ENCODE data around the gene THEM4. TPM values are rescaled to one million over a fixed set of nuclear protein-coding genes. Genes with fewer than 3 reads are reported as not detected.

Gene THEM4
- total RNA-seq, 1 donor from 2014 or later: 15.7 TPM

DNA sequence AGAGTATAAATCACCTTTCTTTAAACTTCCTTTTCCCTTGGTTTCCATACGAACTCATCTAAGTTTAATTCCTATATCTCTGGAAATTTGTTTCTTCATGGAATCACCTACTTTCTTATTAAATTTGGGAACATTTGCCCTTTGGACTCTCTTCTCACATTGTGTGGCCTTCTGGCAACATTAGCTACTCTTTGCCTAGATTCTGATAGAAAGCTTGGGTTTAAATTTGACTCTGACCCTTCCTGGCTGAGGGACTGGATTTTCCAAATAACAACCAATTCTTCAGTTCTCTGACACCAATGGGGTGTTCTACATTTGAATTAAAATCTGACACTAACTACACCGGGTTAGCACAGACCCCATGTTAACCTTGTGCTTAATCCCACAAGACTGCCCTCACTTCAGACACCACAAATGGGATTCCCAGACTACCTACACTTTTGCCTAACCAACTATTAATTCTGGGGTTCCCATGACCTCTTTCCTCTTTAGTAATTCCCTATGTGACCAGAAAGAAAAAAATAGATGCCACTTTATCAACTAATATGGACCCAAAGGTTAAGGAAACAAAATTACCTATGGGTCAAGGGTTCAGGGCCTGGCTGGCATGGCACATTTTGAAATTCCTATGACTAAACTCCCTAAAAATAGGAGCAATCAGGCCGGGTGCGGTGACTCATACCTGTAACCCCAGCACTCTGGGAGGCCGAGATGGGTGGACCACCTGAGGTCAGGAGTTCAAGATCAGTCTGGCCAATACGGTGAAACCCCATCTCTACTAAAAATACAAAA, 9.7 kb upstream of the THEM4 start:
- Mint-ChIP-seq H3K4me3 (ENCODE audit: unreplicated experiment) (no peak overlapping the region), H3K36me3 (ENCODE audit: low read depth, unreplicated experiment) (no peaks in the 10 kb centered on the region), H3K27ac (ENCODE audit: unreplicated experiment) (no peak overlapping the region), H3K9me3 (ENCODE audit: unreplicated experiment) (no peaks in the 10 kb centered on the region), H3K27me3 (ENCODE audit: low read depth, unreplicated experiment) (peaks cover 9% of the 10 kb centered on the region), H3K4me1 (ENCODE audit: low read depth, unreplicated experiment) (no peaks in the 10 kb centered on the region)
- Histone ChIP-seq H3K27ac (ENCODE audit: low read depth, low read length) (no peak overlapping the region), H3K79me2 (ENCODE audit: insufficient read depth, low read length) (no peaks in the 10 kb centered on the region), H3K9ac (ENCODE audit: low read length) (no peak overlapping the region), H3K4me1 (ENCODE audit: insufficient read depth, low read length) (no peaks in the 10 kb centered on the region), H3K9me3 (ENCODE audit: insufficient read depth, low read depth, low read length) (no peaks in the 10 kb centered on the region), H4K20me1 (ENCODE audit: insufficient read depth, low read length) (no peaks in the 10 kb centered on the region), H3K4me3 (ENCODE audit: insufficient read depth, low read depth, low read length) (no peak overlapping the region), H3K4me2 (ENCODE audit: low read length) (no peak overlapping the region), H3K27me3 (ENCODE audit: insufficient read depth, low read length) (peaks cover 22% of the 10 kb centered on the region), H3K36me3 (ENCODE audit: insufficient read depth, low read length) (no peaks in the 10 kb centered on the region), H2AFZ (ENCODE audit: low read depth, low read length) (no peak overlapping the region)
- DNase-seq (ENCODE audit: low read depth) (no peak), FAIRE-seq (no peak)
- no peak for TF ChIP-seq EZH2 (IDR thresholded peaks at IDR 0.05; ENCODE audit: insufficient read depth, low read length)
- TF ChIP-seq, protein P1, sequence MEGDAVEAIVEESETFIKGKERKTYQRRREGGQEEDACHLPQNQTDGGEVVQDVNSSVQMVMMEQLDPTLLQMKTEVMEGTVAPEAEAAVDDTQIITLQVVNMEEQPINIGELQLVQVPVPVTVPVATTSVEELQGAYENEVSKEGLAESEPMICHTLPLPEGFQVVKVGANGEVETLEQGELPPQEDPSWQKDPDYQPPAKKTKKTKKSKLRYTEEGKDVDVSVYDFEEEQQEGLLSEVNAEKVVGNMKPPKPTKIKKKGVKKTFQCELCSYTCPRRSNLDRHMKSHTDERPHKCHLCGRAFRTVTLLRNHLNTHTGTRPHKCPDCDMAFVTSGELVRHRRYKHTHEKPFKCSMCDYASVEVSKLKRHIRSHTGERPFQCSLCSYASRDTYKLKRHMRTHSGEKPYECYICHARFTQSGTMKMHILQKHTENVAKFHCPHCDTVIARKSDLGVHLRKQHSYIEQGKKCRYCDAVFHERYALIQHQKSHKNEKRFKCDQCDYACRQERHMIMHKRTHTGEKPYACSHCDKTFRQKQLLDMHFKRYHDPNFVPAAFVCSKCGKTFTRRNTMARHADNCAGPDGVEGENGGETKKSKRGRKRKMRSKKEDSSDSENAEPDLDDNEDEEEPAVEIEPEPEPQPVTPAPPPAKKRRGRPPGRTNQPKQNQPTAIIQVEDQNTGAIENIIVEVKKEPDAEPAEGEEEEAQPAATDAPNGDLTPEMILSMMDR (IDR thresholded peaks at IDR 0.05; ENCODE audit: insufficient read depth, low read depth, low read length): no peak

DNA sequence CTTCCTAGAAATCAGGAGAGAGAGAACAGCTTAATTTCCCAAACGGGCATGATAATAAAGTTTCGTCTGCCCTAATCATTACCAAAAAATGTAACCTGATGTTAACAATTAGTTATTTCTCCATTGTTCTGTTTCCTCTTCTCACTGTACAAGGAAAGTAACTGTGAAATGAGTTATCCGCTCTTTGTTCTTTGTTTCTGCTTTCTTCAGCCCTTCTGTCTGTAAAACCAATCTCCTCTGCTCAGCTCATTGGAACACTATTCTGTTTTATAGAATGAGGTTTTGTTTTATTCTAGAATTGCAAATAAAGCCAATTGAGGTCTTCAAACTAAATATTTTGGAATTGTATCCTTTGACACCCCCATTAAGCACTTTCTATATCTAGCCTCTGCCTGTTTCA, 8.8 kb upstream of the THEM4 start:
- Histone ChIP-seq H3K9me3 (ENCODE audit: insufficient read depth, low read depth, low read length) (no peaks in the 10 kb centered on the region), H3K4me3 (ENCODE audit: insufficient read depth, low read depth, low read length) (no peak overlapping the region), H3K27ac (ENCODE audit: low read depth, low read length) (no peak overlapping the region), H3K9ac (ENCODE audit: low read length) (no peak overlapping the region), H3K4me2 (ENCODE audit: low read length) (no peak overlapping the region), H2AFZ (ENCODE audit: low read depth, low read length) (no peak overlapping the region), H4K20me1 (ENCODE audit: insufficient read depth, low read length) (no peaks in the 10 kb centered on the region), H3K4me1 (ENCODE audit: insufficient read depth, low read length) (no peaks in the 10 kb centered on the region), H3K27me3 (ENCODE audit: insufficient read depth, low read length) (peaks cover 17% of the 10 kb centered on the region), H3K79me2 (ENCODE audit: insufficient read depth, low read length) (no peaks in the 10 kb centered on the region), H3K36me3 (ENCODE audit: insufficient read depth, low read length) (no peaks in the 10 kb centered on the region)
- Mint-ChIP-seq H3K36me3 (ENCODE audit: low read depth, unreplicated experiment) (no peaks in the 10 kb centered on the region), H3K9me3 (ENCODE audit: unreplicated experiment) (no peaks in the 10 kb centered on the region), H3K27me3 (ENCODE audit: low read depth, unreplicated experiment) (peaks cover 9% of the 10 kb centered on the region), H3K27ac (ENCODE audit: unreplicated experiment) (no peak overlapping the region), H3K4me1 (ENCODE audit: low read depth, unreplicated experiment) (no peaks in the 10 kb centered on the region), H3K4me3 (ENCODE audit: unreplicated experiment) (no peak overlapping the region)
- FAIRE-seq (no peak), DNase-seq (ENCODE audit: low read depth) (no peak)
- no peak for TF ChIP-seq EZH2 (IDR thresholded peaks at IDR 0.05; ENCODE audit: insufficient read depth, low read length)
- TF ChIP-seq, protein P1 (IDR thresholded peaks at IDR 0.05; ENCODE audit: insufficient read depth, low read depth, low read length): no peak

DNA sequence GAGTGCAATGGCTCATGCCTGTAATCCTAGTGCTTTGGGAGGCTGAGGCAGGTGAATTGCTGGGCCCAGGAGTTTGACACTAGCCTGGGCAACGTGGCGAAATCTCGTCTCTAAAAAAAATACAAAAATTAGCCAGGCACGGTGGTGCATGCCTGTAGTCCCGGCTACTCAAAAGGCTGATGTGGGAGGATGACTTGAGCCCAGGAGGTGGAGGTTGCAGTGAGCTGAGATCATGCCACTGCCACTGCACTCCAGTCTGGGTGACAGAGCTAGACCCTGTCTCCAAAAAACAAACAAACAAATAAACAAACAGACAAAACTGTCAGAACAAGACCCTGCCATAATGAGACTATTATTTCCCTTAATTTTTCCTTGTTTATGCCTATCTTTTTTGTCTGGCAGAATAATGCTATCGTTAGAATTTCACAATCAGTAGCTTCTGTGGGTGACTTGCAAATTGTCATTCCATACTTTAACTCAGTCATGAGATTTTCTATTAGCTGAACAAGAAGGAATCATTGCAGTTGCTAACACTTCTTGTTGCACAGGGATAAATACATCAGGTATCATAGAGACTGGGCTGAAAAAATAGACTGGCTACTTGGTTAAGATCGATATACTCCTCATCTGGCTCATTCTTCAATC, 7.5 kb upstream of the THEM4 start:
- no peaks in the 10 kb centered on the region for H3K9me3 Mint-ChIP-seq (ENCODE audit: unreplicated experiment)
- no peak overlapping the region for H3K27ac Mint-ChIP-seq (ENCODE audit: unreplicated experiment)
- no peaks in the 10 kb centered on the region for H3K79me2 ChIP-seq (ENCODE audit: insufficient read depth, low read length)
- H4K20me1 ChIP-seq (ENCODE audit: insufficient read depth, low read length): no peaks in the 10 kb centered on the region
- H3K9me3 ChIP-seq (ENCODE audit: insufficient read depth, low read depth, low read length): no peaks in the 10 kb centered on the region
- H3K4me1 Mint-ChIP-seq (ENCODE audit: low read depth, unreplicated experiment): no peaks in the 10 kb centered on the region
- no peak overlapping the region for H3K4me2 ChIP-seq (ENCODE audit: low read length)
- peaks cover 15% of the 10 kb centered on the region for H3K27me3 ChIP-seq (ENCODE audit: insufficient read depth, low read length)
- no peaks in the 10 kb centered on the region for H3K36me3 ChIP-seq (ENCODE audit: insufficient read depth, low read length)
- no peaks in the 10 kb centered on the region for H3K36me3 Mint-ChIP-seq (ENCODE audit: low read depth, unreplicated experiment)
- DNase-seq (ENCODE audit: low read depth): no peak
- H3K27ac ChIP-seq (ENCODE audit: low read depth, low read length): no peak overlapping the region
- H3K27me3 Mint-ChIP-seq (ENCODE audit: low read depth, unreplicated experiment): peaks cover 9% of the 10 kb centered on the region
- TF ChIP-seq EZH2 (IDR thresholded peaks at IDR 0.05; ENCODE audit: insufficient read depth, low read length): no peak
- TF ChIP-seq, protein P1 (IDR thresholded peaks at IDR 0.05; ENCODE audit: insufficient read depth, low read depth, low read length): no peak
- FAIRE-seq: no peak
- H2AFZ ChIP-seq (ENCODE audit: low read depth, low read length): no peak overlapping the region
- H3K9ac ChIP-seq (ENCODE audit: low read length): no peak overlapping the region
- H3K4me1 ChIP-seq (ENCODE audit: insufficient read depth, low read length): no peaks in the 10 kb centered on the region
- no peak overlapping the region for H3K4me3 ChIP-seq (ENCODE audit: insufficient read depth, low read depth, low read length)
- H3K4me3 Mint-ChIP-seq (ENCODE audit: unreplicated experiment): no peak overlapping the region

All from astrocyte (in vitro differentiated cells and primary cell).